Mucosa of descending colon (tissue), 3 donors: ENCODE data around the gene HOXD3. TPM values are rescaled to one million over a fixed set of nuclear protein-coding genes. Genes with fewer than 3 reads are reported as not detected.

Experiments used
- ATAC-seq: fragments of 200-7000 bp; cut with Tn5 transposase; one replicate; pipeline ENCODE4 v1.9.1; 2020; ENCODE audit warnings: mild to moderate bottlenecking, moderate library complexity
- DNase-seq, 3 donors: peaks; one replicate each; pipeline ENCODE4 v3.0.0-alpha.2; 2020
- H3K36me3 ChIP-seq: fragments of 200-600 bp; one replicate; pipeline ENCODE4 v1.8.0; 2021; ENCODE audit warnings: low read depth, mild to moderate bottlenecking
- H3K4me1 ChIP-seq: fragments of 200-600 bp; one replicate; pipeline ENCODE4 v1.8.0; 2021; ENCODE audit warnings: low read depth, mild to moderate bottlenecking
- H3K4me3 ChIP-seq: fragments of 200-600 bp; one replicate; pipeline ENCODE4 v1.8.0; 2021; ENCODE audit warnings: mild to moderate bottlenecking
- H3K9me3 ChIP-seq: fragments of 200-600 bp; one replicate; pipeline ENCODE4 v1.8.0; 2021; ENCODE audit warnings: mild to moderate bottlenecking
- CTCF ChIP-seq: fragments of 200-600 bp; IDR thresholded peaks from one replicate; pipeline ENCODE4 v1.8.0; 2022; ENCODE audit warnings: antibody characterized with exemption, mild to moderate bottlenecking
- intact Hi-C, 2 donors: fragments of 100-400 bp; cut with DNase I in 1 of 2; cut with micrococcal nuclease in 1 of 2; formaldehyde crosslinking; loops; one replicate each; pipeline versions ENCODE4 v1.11.0 to v1.11.1; 2022; cut with DNase I, micrococcal nuclease
- total RNA-seq, 3 donors: library from RNA; stranded (reverse); fragmentation: NEBNext Ultra II Directional in 2 of 3; extraction: Animal tissue kit (Norgen Biotek cat#: 25700) in 2 of 3; gene quantifications; one replicate each; pipeline versions ENCODE4 v1.2.1 to v1.2.4, GENCODE V29; 2021 to 2023
- donor health status: DM: no; HTN: no; CAD: no; lungs with moderate emphysema.
- donor health status: DM: no; HTN: no; CAD: no.
- donor health status: DM: no; HTN: yes; CAD: no.

HOXD3 gene
- total RNA-seq, 3 donors from 2014 or later: 5.8 to 7.0 (median 6.0) TPM

DNA sequence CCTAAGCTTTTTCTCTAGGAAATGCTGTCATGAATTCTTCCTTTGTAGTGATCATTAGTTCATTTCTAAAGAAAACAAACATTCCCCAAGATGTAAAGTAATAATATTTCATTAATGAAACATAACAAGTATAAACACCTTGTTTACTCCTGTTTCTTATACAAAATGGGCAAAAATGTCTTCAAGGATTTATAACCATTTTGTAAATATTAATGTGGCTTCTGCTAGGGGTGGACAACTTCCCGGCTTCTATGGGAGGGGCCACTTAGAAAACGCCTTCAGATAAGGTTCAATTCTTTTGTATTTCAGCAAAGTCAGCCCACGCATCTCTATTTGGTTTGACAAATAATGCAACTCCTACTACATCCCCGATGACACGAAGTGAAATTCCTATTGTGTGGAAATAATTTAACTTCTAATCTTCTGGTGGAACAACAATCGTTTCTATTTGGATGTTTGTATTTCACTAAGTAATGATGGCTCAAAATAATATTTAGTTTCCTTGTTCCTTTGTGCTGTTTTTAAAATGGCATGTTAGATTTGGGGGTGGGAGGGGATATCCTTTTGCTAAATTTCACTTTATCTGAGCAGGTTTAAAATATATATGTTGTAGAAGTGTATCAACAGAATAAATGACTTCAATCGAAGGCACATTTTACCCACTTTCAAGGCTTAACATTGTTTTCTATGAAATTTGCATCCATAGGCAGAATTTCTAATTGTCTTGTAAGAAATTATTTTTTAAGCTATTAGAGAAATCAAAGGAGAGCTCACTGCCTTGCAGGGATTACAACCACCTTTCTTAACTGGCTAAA lies 16.7 kb downstream of the HOXD3 start:
- no peaks in the 10 kb centered on the region for H3K36me3 ChIP-seq
- intact Hi-C loops: no loop called here
- no peak overlapping the region for H3K4me3 ChIP-seq
- ATAC-seq (no peak), DNase-seq (no peak)
- peaks cover 14% of the 10 kb centered on the region for H3K4me1 ChIP-seq
- no peak for TF ChIP-seq CTCF
- no peaks in the 10 kb centered on the region for H3K9me3 ChIP-seq

GRCh38 chr2:176174382-176174823 lies 17.3 kb downstream of the HOXD3 start:
- Histone ChIP-seq H3K9me3 (no peaks in the 10 kb centered on the region), H3K36me3 (no peaks in the 10 kb centered on the region), H3K4me1 (peaks cover 19% of the 10 kb centered on the region), H3K4me3 (no peak overlapping the region)
- ATAC-seq: peak; percentile 20
- intact Hi-C loops: no loop called here
- TF ChIP-seq CTCF: no peak
- DNase-seq: peak in 1 of 3 donors; percentile 37

- intact Hi-C loops: no loop called here
- DNase-seq (peak; percentile 49 to 57 (median 57)), ATAC-seq (peak; percentile 37)
- Histone ChIP-seq H3K36me3 (no peaks in the 10 kb centered on the region), H3K4me1 (peaks cover 19% of the 10 kb centered on the region), H3K9me3 (no peaks in the 10 kb centered on the region), H3K4me3 (no peak overlapping the region)
- no peak for TF ChIP-seq CTCF
Measured at GRCh38 chr2:176174824-176175708, 18.0 kb downstream of the HOXD3 start.

DNA sequence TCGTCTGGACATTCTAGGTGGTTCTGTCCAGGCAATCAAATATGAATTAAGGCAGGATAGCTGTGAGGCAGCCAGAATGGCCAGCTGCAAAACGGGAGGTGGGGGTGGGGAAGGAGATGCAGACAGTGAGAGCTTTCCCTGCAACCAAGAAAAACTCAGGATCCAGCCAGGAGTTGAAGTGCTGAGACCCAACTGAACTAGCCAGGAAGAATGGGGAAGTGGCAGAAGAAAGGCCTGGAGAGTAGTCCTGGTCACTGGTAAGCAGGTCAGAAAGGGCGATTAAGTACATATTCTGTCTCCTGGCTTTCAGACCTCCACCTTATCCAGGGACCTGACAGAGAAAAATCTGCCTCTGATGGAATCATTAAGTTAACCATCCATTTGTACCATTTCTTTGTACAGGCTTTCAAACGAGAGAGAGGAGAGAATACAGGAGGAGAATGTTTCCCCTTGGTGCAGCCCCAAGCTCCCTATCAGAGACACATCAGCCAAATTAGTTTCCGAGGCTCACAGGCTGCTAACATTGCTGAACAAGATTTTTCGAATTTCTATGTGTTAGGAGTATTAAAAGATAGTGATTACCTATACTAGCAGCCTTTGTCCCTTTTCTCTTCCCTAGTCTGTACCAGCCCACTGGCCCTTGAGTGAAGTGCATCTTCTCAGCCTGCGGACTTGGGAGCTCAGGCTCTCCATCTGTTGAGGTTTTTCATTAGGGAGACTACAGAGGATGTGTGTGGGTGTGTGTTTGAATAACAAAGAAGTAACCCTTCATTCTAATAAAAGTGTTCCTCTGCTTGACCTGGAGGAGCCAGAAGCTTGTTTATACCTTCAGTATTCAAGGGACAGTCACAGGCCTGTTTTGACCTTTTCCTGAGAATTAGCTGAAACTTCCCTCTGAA lies 18.9 kb downstream of the HOXD3 start:
- TF ChIP-seq CTCF: no peak
- intact Hi-C loops: no loop called here
- Histone ChIP-seq H3K9me3 (no peaks in the 10 kb centered on the region), H3K4me3 (no peak overlapping the region), H3K36me3 (no peaks in the 10 kb centered on the region), H3K4me1 (peaks cover 19% of the 10 kb centered on the region)
- DNase-seq (no peak), ATAC-seq (no peak)

GRCh38 chr2:176177580-176178037 lies 20.5 kb downstream of the HOXD3 start:
- TF ChIP-seq CTCF: no peak
- DNase-seq (no peak), ATAC-seq (no peak)
- H3K4me1 ChIP-seq: peaks cover 19% of the 10 kb centered on the region
- no peaks in the 10 kb centered on the region for H3K9me3 ChIP-seq
- H3K4me3 ChIP-seq: no peak overlapping the region
- H3K36me3 ChIP-seq: no peaks in the 10 kb centered on the region
- intact Hi-C loops: no loop called here
